Activated T-helper 9 cell treated with anti-CD3 and anti-CD28 coated beads, Interleukin-2, amount 50 U/mL, for 16 hours (primary cell): ENCODE data around the gene ANKS1B.

Experiments
- DNase-seq: peaks from one replicate; pipeline ENCODE4 v3.0.0-alpha.2; 2020; ENCODE audit warnings: low read depth

Gene ANKS1B

DNA sequence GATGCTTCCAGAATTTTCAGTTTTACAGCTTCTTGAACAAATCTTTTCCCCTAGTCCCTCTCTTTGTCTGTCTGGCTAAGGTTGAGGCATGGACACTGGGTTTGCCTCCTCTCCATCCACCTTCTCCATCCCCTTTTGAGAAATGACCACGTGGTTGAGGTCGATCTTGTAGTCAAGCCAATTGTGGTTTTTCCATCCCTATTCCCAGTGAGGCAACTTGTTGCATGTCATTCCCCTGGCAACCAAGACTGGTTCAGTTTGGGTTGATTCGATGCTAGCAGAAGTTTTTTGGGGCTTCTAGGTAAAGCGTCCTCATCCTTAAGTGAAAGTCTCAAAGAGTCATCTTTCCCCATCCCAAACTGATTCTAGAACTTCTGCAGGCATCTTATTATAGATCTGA is 1038.9 kb downstream of the ANKS1B start:
- no peak for DNase-seq

DNA sequence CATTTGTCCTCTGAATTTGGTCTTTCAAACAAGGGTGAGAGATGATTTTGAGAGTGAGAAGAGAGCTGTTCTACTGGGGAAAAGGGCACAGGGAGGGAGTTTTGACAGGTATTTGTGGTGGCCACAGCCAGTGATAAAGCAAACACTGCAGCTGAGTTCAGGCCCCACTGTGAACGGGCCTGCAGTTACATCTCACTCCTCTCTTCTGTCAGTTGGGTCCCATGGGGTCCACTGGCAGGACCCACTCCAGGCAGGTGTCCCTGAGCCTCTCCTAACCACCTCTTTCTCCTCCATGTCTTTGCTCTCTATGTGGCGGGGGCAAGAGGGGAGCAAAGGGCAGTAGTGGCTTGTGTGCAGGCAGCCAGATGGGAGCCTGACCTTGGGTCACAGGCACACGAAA is 1044.8 kb downstream of the ANKS1B start:
- no peak for DNase-seq

- DNase-seq = no peak
Measured at GRCh38 chr12:98939350-98939749, 1045.4 kb downstream of the ANKS1B start.

DNA sequence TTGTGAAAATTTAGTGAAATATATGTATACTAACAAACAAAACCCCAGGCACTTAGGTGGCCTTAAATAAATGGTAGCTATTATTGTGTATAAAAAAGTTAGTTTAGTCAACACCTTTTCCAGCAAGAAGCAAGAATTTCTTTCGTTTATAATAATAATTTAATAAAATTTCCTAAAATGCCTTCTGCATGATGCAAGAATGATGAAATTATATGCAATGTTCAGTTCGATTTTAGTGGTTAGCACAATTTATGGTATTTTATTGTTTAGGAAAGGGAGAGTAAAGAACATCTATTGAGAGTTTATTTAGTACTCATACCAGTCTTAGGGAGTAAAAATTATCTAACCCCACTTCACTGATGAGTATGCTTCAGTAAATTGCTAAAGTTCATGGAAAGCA is 1048.9 kb downstream of the ANKS1B start:
- DNase-seq = no peak

DNA sequence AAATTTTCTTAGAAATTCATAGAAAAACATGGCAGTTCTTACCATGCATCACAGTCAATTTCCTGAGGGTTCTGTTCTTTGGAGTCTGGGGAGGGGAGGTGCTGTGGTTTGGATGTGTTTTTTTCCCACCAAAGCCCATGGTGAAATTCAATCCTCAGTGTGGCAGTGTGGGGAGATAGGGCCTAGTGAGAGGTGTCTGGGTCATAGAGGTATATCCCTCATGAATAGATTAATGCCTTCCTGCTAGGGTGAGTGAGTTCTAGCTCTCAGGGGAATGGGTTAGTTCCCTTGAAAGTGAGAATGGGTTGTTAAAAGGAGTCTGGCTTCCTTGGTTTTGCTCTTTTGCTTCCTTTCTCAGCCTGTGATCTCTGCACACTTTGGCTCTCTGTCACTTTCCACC is 1061.9 kb downstream of the ANKS1B start:
- DNase-seq = no peak

DNA sequence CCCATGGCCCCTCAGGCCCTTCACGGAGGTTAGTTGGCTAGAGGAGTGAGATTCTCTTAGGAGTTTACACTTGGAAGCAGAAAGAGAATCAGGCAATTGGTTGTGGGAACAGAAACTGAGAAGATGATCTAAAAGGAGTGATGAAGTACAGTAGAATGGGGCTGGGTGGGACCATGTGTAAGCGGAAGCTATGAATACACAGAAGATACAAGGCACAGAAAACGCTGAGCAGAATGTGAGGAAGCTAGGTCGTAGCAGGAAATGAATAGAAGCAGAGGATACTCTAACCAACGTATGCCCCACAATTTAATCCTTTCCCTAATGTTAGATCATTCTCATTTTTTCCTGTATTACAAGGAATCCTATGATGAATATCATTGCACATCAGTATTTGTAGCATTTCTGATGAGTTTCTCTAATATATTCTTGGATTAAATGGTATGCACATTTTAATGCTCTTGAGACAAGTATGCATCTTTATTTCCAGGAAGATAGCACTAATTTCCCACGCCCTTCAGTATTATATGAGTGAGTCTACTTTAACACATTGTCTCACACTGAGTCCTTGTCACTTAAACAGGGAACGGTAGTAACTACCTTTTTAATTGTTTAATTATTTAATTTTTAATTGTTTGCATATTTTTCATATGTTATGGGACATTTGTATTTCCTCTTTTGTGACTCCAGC is 1066.4 kb downstream of the ANKS1B start:
- DNase-seq = no peak

GRCh38 chr12:98916106-98916505 is 1068.6 kb downstream of the ANKS1B start:
- no peak for DNase-seq

- DNase-seq = no peak
Measured at GRCh38 chr12:98912401-98912974, 1072.2 kb downstream of the ANKS1B start.

- no peak for DNase-seq
Measured at GRCh38 chr12:98911396-98911795, 1073.3 kb downstream of the ANKS1B start.

GRCh38 chr12:98909746-98910145 is 1075.0 kb downstream of the ANKS1B start:
- no peak for DNase-seq

GRCh38 chr12:98908866-98909265 is 1075.9 kb downstream of the ANKS1B start:
- DNase-seq = no peak

- DNase-seq = no peak
Measured at GRCh38 chr12:98903875-98904274, 1080.9 kb downstream of the ANKS1B start.

GRCh38 chr12:98901189-98901588 is 1083.5 kb downstream of the ANKS1B start:
- DNase-seq = no peak

- no peak for DNase-seq
Measured at GRCh38 chr12:98896938-98897337, 1087.8 kb downstream of the ANKS1B start.

GRCh38 chr12:98895086-98895651 is 1089.6 kb downstream of the ANKS1B start:
- no peak for DNase-seq

DNA sequence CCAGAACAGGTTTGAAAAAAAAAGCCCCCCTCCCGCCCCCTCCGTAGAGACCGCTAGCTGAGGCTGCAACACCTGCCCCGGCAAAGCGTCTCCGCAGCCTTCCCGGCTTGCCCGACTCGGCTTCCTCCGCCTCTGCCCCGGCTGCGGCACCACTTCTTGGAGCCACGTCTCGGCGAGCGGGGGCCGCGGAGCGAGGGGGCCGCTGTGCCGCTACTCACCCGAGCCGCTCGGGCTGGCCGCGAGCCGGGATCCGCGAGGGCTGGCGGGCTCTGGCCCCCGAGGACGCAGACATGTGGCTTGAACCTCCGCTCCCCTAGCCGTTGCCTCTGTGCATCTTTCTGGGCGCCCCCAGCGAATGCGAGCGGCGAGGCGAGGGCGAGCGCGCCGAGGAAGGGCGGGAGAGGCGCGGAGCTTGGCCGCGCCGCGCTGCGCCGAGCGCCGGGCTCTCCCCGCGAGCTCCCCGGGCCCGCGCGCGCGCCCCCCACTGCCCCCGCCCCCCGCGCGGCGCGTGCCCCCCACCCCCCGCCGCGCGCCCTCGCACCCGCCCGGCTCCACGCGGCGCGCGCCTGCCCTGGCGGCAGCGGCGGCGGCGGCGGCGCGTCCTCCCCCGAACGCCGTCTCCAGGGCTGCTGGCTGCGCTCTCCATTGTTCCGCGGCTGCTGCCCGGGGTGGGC is 1090.2 kb downstream of the ANKS1B start:
- no peak for DNase-seq

- DNase-seq = no peak
Measured at GRCh38 chr12:98893675-98894411, 1090.9 kb downstream of the ANKS1B start.

DNA sequence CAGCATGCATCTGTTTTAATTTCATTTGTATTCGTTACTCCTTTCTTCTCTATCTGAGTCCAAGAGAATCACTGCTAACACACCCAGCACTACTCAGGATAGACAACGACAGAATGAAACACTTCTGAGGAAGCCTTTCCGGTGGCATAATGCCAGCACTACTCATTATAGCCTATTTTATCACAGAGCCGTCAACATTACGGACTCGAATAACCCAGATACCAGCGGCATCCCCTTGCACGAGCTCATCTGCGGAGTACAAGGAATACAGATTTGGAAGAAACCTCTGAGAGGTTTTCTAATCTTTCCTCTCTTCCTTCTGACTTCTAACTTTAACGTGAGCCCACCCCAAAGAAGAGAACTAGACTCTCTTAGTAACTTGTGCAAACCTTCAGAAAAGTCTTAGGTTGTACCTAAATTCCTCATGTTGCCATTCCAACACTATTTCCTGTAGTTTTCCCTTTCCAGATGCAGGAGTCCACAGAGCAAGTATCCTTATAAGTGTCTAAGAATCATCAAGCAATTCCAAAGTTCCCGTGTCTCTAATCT is 1091.5 kb downstream of the ANKS1B start:
- no peak for DNase-seq

GRCh38 chr12:98885778-98886177 is 1099.0 kb downstream of the ANKS1B start:
- no peak for DNase-seq

GRCh38 chr12:98883231-98883630 is 1101.5 kb downstream of the ANKS1B start:
- DNase-seq = no peak

DNA sequence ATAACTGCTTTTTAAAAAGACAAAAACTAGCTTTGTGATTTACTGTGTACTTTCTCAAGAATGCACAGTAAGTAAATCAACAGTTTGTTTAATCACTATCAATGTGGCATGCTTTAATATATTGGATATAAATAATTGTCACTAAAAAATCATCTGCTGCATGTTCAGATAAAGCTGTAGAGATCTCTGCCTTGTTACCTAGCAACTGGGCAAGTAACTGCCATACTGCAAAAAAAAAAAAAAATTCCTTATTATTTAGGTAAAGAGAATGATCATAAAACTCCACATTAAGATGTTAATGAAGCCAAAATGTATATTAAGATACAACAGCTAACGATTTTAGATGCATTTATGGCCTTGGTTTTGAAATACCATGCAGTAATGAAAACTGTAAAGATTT is 1102.2 kb downstream of the ANKS1B start:
- DNase-seq = no peak

GRCh38 chr12:98873776-98874175 is 1111.0 kb downstream of the ANKS1B start:
- DNase-seq = no peak
